ENCODE data around the gene PLXDC2.

The PLXDC2 gene

GRCh38 chr10:19785366-19785765 is 30.9 kb upstream of the PLXDC2 start (continued):
- no peak for TF ChIP-seq ZNF558 (tag by site-specific recombination; IDR thresholded peaks at IDR 0.05)

GRCh38 chr10:19788075-19788686 is 28.1 kb upstream of the PLXDC2 start:
- ChIA-PET CTCF (interaction anchor here (0.6 to 1.2 kb wide), 5 partner anchors 10 to 532 kb away, joined by 3 to 4 read pairs (median 3); no protein-coding TSS in a partner anchor), POLR2A (no interaction called here)
- no peak for TF ChIP-seq ZNF157 (tag by site-specific recombination; IDR thresholded peaks at IDR 0.05)
- peak; percentile 41; the same call in 1 of the 2 replicates for TF ChIP-seq ZNF654 (tag by site-specific recombination; IDR thresholded peaks at IDR 0.05; ENCODE audit: low read depth)
- peak; percentile 29; the same call in 1 of the 2 replicates for TF ChIP-seq PRDM1 (tag by site-specific recombination; IDR thresholded peaks at IDR 0.05)

GRCh38 chr10:19788902-19789301 is 27.3 kb upstream of the PLXDC2 start:
- H3K9me3 ChIP-seq (ENCODE audit: control insufficient read depth, insufficient read depth, low read depth, low read length): no peaks in the 10 kb centered on the region
- no peak overlapping the region for H3K4me3 ChIP-seq (ENCODE audit: low read depth, low read length)
- no peaks in the 10 kb centered on the region for H3K4me1 ChIP-seq (ENCODE audit: control insufficient read depth, insufficient read depth, low read length)
- H3K27ac ChIP-seq (ENCODE audit: extremely low read depth, low read depth, low read length): no peak overlapping the region
- POLR2A ChIA-PET: no interaction called here
- CTCF ChIA-PET: interaction anchor here (0.6 to 1.2 kb wide), 8 partner anchors 11 to 1112 kb away, joined by 3 to 5 read pairs (median 3); no protein-coding TSS in a partner anchor
- TF ChIP-seq ZNF707 (tag by site-specific recombination; IDR thresholded peaks at IDR 0.05) (no peak), WT1 (tag by site-specific recombination; IDR thresholded peaks at IDR 0.05) (no peak), ZNF274 (IDR thresholded peaks at IDR 0.05; ENCODE audit: low read length) (no peak), ZNF274 (tag by site-specific recombination; IDR thresholded peaks at IDR 0.05; ENCODE audit: borderline replicate concordance) (no peak), ZNF555 (tag by site-specific recombination; conservative IDR thresholded peaks at IDR 0.05) (no peak), ZNF521 (tag by site-specific recombination; IDR thresholded peaks at IDR 0.05) (no peak)
- no peaks in the 10 kb centered on the region for H3K36me3 ChIP-seq (ENCODE audit: control insufficient read depth in 2 of 2, insufficient read depth in 1 of 2, low read length in 2 of 2)

More at GRCh38 chr10:19788075-19788686, 28.1 kb upstream of the PLXDC2 start:
- Histone ChIP-seq H3K27ac (ENCODE audit: extremely low read depth, low read depth, low read length) (no peak overlapping the region), H3K9me3 (ENCODE audit: control insufficient read depth, insufficient read depth, low read depth, low read length) (no peaks in the 10 kb centered on the region), H3K36me3 (ENCODE audit: control insufficient read depth in 2 of 2, insufficient read depth in 1 of 2, low read length in 2 of 2) (no peaks in the 10 kb centered on the region), H3K4me1 (ENCODE audit: control insufficient read depth, insufficient read depth, low read length) (no peaks in the 10 kb centered on the region), H3K4me3 (ENCODE audit: low read depth, low read length) (no peak overlapping the region)

- TF ChIP-seq INSM2 (tag by site-specific recombination; IDR thresholded peaks at IDR 0.05) (no peak), ZSCAN30 (tag by site-specific recombination; IDR thresholded peaks at IDR 0.05) (no peak), OSR2 (tag by site-specific recombination; IDR thresholded peaks at IDR 0.05) (no peak), PRDM1 (tag by site-specific recombination; IDR thresholded peaks at IDR 0.05) (no peak), ZNF549 (tag by site-specific recombination; IDR thresholded peaks at IDR 0.05) (no peak), ZNF513 (tag by site-specific recombination; IDR thresholded peaks at IDR 0.05) (no peak), SP2 (tag by site-specific recombination; IDR thresholded peaks at IDR 0.05) (no peak)
- CTCF ChIA-PET: interaction anchor here (0.6 kb wide), 2 partner anchors 71 to 292 kb away, joined by 3 to 5 read pairs; no protein-coding TSS in a partner anchor
- Histone ChIP-seq H3K4me1 (ENCODE audit: control insufficient read depth, insufficient read depth, low read length) (no peaks in the 10 kb centered on the region), H3K27ac (ENCODE audit: extremely low read depth, low read depth, low read length) (no peak overlapping the region), H3K9me3 (ENCODE audit: control insufficient read depth, insufficient read depth, low read depth, low read length) (no peaks in the 10 kb centered on the region), H3K4me3 (ENCODE audit: low read depth, low read length) (no peak overlapping the region), H3K36me3 (ENCODE audit: control insufficient read depth in 2 of 2, insufficient read depth in 1 of 2, low read length in 2 of 2) (no peaks in the 10 kb centered on the region)
- POLR2A ChIA-PET: no interaction called here
Measured at GRCh38 chr10:19789607-19790006, 26.6 kb upstream of the PLXDC2 start.
